HAP-1 (cell line): Measurements from ENCODE around the gene MYO9B.
A peak's percentile ranks its signal among the peaks of the same experiment; 100 is the strongest.

Source experiments
- DNase-seq, 2 experiments: peaks; one replicate each; pipeline ENCODE4 v3.0.0-alpha.2; 2016 to 2020; ENCODE audit warnings: low spot score in 2 of 2
- H3K27me3 ChIP-seq: fragments of 250-450 bp; sonication (Bioruptor Pico); 2 replicates; pipeline ENCODE4 v1.5.1; 2020; ENCODE audit warnings: low read depth, mild to moderate bottlenecking, moderate library complexity
- H3K36me3 ChIP-seq: fragments of 250-450 bp; sonication (Bioruptor Pico); replicated peaks from 2 replicates; pipeline ENCODE4 v1.5.1; 2020; ENCODE audit warnings: mild to moderate bottlenecking
- H3K4me1 ChIP-seq: fragments of 250-450 bp; sonication (Bioruptor Pico); 2 replicates; pipeline ENCODE4 v1.5.1; 2020; ENCODE audit warnings: mild to moderate bottlenecking
- H3K4me3 ChIP-seq: fragments of 250-450 bp; sonication (Bioruptor Pico); 2 replicates; pipeline ENCODE4 v1.5.1; 2020; ENCODE audit warnings: mild to moderate bottlenecking, moderate library complexity
- H3K9me3 ChIP-seq: fragments of 250-450 bp; sonication (Bioruptor Pico); 2 replicates; pipeline ENCODE4 v1.5.1; 2020; ENCODE audit warnings: mild to moderate bottlenecking, moderate library complexity
- in situ Hi-C: fragments of 300-500 bp; cut with MboI; formaldehyde crosslinking; loops from 3 replicates; pipeline ENCODE4 v1.14.3; 2020; ENCODE audit warnings: low sequenced_read_pairs, inconsistent platforms, mixed read lengths

Gene MYO9B

DNA sequence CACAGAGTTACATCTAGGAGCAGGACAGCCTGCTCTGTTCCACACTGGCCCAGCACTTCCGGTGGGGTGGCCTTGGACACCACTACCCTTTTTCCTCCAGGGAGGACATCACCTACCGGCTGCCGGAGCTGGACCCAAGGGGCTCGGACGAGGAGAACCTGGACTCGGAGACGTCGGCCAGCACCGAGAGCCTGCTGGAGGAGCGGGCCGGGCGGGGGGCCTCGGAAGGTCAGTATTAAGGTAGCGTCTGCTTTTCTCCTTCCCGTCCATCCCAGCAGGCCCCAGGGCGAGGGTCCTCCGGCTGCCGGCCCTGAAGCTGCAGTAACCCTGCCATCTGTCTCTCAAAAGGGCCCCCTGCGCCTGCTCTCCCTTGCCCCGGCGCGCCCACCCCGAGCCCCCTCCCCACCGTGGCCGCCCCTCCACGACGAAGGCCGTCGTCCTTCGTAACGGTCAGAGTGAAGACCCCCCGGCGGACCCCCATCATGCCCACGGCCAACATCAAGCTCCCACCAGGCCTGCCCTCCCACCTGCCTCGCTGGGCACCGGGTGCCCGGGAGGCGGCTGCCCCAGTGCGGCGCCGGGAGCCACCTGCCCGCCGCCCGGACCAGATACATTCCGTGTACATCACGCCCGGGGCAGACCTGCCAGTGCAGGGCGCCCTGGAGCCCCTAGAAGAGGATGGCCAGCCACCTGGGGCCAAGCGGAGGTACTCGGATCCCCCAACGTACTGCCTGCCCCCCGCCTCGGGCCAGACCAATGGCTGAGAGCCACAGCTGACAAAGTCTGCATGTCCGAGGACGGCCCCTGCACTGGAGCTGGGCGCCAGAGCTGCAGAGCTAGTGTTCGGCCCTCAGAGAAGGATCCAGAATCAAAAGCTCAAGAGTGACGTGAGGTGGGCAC is 136.2 kb downstream of the MYO9B start:
- no peak for DNase-seq
- Histone ChIP-seq H3K9me3 (no peaks in the 10 kb centered on the region), H3K4me3 (no peak overlapping the region), H3K4me1 (peaks cover 11% of the 10 kb centered on the region), H3K27me3 (no peaks in the 10 kb centered on the region), H3K36me3 (peaks cover 8% of the 10 kb centered on the region; the same call in 1 of the 2 replicates)
- in situ Hi-C loops, result no loop called here

GRCh38 chr19:17213334-17213733 is 137.8 kb downstream of the MYO9B start:
- H3K4me1 ChIP-seq, result peaks cover 11% of the 10 kb centered on the region
- H3K36me3 ChIP-seq, result peaks cover 15% of the 10 kb centered on the region
- no peaks in the 10 kb centered on the region for H3K27me3 ChIP-seq
- DNase-seq, result no peak
- in situ Hi-C loops, result no loop called here
- no peak overlapping the region for H3K4me3 ChIP-seq
- H3K9me3 ChIP-seq, result no peaks in the 10 kb centered on the region

DNA sequence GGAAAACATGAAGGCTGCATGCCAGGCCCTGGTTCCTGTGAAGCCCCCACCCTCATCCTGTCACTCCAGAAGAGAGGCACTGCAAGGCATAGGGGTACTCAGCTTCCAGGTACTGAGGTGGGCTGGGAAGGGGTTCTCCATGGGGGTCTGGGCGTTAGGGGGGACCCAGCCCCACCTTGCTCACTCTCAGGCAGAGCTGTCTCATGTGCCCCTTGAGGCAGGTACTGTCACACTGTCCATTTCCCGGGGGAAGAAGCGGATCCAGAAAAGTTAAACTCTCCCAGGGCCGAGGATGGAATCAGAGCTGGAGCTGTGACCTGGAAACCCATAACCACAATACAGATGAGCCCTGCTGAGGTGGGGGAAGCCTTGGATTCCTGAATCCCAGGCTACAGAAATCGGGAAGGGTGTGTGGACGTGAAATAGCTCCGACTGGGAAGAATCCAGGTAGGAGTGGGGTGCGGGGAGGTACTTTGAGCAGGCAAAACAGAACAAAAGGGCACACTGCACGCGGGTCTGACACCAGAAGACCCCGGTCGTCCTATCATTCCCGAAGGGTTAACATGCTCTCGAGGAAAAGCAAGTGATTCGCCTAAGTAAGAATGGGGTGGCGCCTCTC is 139.0 kb downstream of the MYO9B start:
- peak overlapping the region; percentile 85 for H3K4me3 ChIP-seq
- DNase-seq, result no peak
- H3K9me3 ChIP-seq, result no peaks in the 10 kb centered on the region
- peaks cover 19% of the 10 kb centered on the region for H3K36me3 ChIP-seq
- in situ Hi-C loops, result no loop called here
- H3K27me3 ChIP-seq, result no peaks in the 10 kb centered on the region
- peaks cover 11% of the 10 kb centered on the region for H3K4me1 ChIP-seq

GRCh38 chr19:17215127-17215971 is 139.8 kb downstream of the MYO9B start, which contains the start of gene USE1:
TSS of gene USE1 (plus strand) at chr19:17215357. CDS start at chr19:17215406, 49 bp downstream.
- Histone ChIP-seq H3K9me3 (no peaks in the 10 kb centered on the region), H3K36me3 (peaks cover 19% of the 10 kb centered on the region), H3K4me3 (peak within 1 kb of the TSS; percentile 85), H3K4me1 (peaks cover 11% of the 10 kb centered on the region), H3K27me3 (no peaks in the 10 kb centered on the region)
- in situ Hi-C loops, result no loop called here
- DNase-seq, result peak; percentile 86 to 93

DNA sequence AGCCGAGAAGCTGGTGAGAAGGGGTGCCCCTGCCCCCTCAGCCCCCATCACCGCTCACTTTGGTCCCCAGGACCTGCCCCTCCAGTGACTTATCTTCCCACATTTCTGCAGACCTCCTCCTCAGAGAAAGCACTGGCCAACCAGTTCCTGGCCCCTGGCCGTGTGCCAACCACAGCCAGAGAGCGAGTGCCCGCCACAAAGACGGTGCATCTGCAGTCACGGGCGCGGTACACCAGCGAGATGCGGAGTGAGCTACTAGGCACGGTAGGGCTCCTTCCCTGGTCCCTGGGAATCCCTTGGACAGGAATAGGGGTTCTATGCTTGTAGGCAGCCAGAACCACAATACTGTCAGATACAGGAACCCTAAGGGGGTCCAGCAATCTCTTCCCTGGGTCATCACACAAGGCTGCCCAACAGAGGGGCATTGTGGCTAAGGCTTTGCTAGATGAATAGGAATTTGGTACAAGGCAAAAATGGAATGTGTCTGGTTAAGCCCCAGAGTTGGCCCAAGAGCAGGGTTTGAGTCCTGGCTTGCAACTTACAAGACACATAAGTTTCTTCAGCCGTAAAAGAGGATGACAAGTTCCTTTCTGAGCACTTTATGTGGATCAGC is 140.6 kb downstream of the MYO9B start:
- no peaks in the 10 kb centered on the region for H3K9me3 ChIP-seq
- DNase-seq, result no peak
- peak overlapping the region; percentile 85 for H3K4me3 ChIP-seq
- in situ Hi-C loops, result no loop called here
- peaks cover 16% of the 10 kb centered on the region; the same call in 1 of the 2 replicates for H3K36me3 ChIP-seq
- H3K4me1 ChIP-seq, result peaks cover 11% of the 10 kb centered on the region
- no peaks in the 10 kb centered on the region for H3K27me3 ChIP-seq

DNA sequence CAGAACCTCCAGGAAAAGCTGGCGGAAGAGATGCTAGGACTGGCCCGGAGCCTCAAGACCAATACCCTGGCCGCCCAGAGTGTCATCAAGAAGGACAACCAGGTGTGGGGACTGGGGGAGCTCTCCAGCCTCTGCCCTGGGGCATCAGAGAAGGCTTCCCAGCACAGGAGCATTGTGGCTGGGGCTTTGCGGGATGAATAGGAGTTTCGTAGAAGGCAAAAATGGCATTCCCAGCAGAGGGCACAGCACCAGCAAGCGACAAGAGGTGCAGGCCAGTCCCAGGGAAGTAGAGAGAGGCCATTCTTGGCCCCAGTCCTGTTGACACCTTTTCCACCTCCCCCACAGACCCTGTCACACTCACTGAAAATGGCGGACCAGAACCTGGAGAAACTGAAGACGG is 143.7 kb downstream of the MYO9B start:
- peaks cover 11% of the 10 kb centered on the region for H3K4me1 ChIP-seq
- no peak overlapping the region for H3K4me3 ChIP-seq
- no peak for DNase-seq
- peaks cover 13% of the 10 kb centered on the region; the same call in 1 of the 2 replicates for H3K36me3 ChIP-seq
- H3K9me3 ChIP-seq, result no peaks in the 10 kb centered on the region
- in situ Hi-C loops, result no loop called here
- no peaks in the 10 kb centered on the region for H3K27me3 ChIP-seq

- no peak for DNase-seq
- in situ Hi-C loops, result no loop called here
- Histone ChIP-seq H3K9me3 (no peaks in the 10 kb centered on the region), H3K4me3 (no peak overlapping the region), H3K4me1 (peaks cover 4% of the 10 kb centered on the region), H3K27me3 (no peaks in the 10 kb centered on the region), H3K36me3 (peaks cover 13% of the 10 kb centered on the region; the same call in 1 of the 2 replicates)
These were observed 144.7 kb downstream of the MYO9B start for GRCh38 chr19:17220207-17220758.

- Histone ChIP-seq H3K27me3 (no peaks in the 10 kb centered on the region), H3K4me1 (peaks cover 14% of the 10 kb centered on the region), H3K9me3 (no peaks in the 10 kb centered on the region), H3K36me3 (peaks cover 3% of the 10 kb centered on the region; the same call in 1 of the 2 replicates), H3K4me3 (no peak overlapping the region; the same call in 1 of the 2 replicates)
- in situ Hi-C loops, result no loop called here
- DNase-seq, result no peak
These were observed 149.5 kb downstream of the MYO9B start for GRCh38 chr19:17225053-17225452.

DNA sequence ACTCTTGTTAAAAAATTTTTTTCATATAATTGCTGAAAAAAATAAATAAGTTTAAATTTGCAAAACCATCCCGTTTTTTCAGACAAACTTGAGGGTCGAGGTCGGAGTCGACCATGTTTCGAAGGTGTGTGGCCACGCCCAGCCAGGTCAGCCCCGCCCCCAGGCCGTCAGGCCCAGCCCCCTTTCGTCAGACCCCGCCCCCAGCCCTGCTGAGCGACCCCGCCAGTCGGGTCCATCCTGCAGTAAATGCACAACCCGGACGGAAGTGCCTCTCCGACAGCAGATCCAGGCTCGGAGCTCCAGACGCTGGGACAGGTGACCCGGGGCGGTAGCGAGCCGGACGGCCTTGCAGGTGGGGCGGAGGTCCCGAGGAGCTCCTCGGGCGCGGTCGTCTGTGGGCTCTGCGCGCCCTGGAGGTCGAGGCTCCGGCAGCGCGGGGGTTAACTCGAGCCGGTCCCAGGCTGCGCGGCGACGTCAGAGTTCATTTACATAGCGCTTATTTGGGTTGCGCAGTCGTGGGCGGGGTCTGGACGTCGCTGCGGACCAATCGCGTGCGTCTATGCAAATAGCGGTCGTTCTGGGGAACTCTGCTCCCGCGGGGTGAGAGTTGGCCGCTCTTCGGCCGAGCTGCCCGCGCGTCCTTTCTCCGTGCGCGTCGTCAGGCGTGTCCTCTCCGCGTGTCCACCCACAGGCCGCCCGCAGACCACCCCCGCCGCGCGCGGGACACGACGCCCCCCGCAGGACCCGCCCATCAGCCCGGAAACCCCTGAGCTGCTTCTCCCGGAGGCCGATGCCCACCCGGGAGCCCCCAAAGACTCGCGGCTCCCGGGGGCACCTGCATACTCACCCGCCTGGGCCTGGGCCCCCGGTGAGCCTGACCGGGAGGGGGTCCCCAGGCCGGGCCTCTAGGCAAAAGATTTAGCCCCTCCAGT is 150.7 kb downstream of the MYO9B start, which contains the start of gene OCEL1:
Gene OCEL1 (plus strand): TSS at position 225 of the 932 bp plus-strand sequence. CDS start 22 bp downstream, at position 247.
- H3K9me3 ChIP-seq, result no peaks in the 10 kb centered on the region
- H3K4me1 ChIP-seq, result peaks cover 14% of the 10 kb centered on the region
- DNase-seq, result peak; percentile 97 to 98
- H3K4me3 ChIP-seq, result peak within 1 kb of the TSS; percentile 80
- in situ Hi-C loops, result no loop called here
- peaks cover 10% of the 10 kb centered on the region for H3K36me3 ChIP-seq
- H3K27me3 ChIP-seq, result no peaks in the 10 kb centered on the region

- Histone ChIP-seq H3K36me3 (peaks cover 24% of the 10 kb centered on the region), H3K4me3 (peak overlapping the region; percentile 80), H3K4me1 (peaks cover 14% of the 10 kb centered on the region), H3K27me3 (no peaks in the 10 kb centered on the region), H3K9me3 (no peaks in the 10 kb centered on the region)
- in situ Hi-C loops, result no loop called here
- DNase-seq, result peak in 1 of 2 experiments; percentile 41
These were observed 152.3 kb downstream of the MYO9B start for GRCh38 chr19:17227798-17228367.

- H3K4me1 ChIP-seq, result peaks cover 19% of the 10 kb centered on the region
- no peaks in the 10 kb centered on the region for H3K27me3 ChIP-seq
- H3K36me3 ChIP-seq, result peaks cover 40% of the 10 kb centered on the region
- H3K4me3 ChIP-seq, result no peak overlapping the region
- in situ Hi-C loops, result no loop called here
- H3K9me3 ChIP-seq, result no peaks in the 10 kb centered on the region
- no peak for DNase-seq
These were observed 154.3 kb downstream of the MYO9B start for GRCh38 chr19:17229890-17230289.

- Histone ChIP-seq H3K9me3 (no peaks in the 10 kb centered on the region), H3K4me1 (peaks cover 19% of the 10 kb centered on the region), H3K27me3 (no peaks in the 10 kb centered on the region), H3K4me3 (no peak overlapping the region), H3K36me3 (peaks cover 44% of the 10 kb centered on the region)
- no peak for DNase-seq
- in situ Hi-C loops, result no loop called here
These were observed 156.7 kb downstream of the MYO9B start for GRCh38 chr19:17232258-17232657.
